ENCODE measurements around the gene ZNF92.
"Not testable (repeated sequence)": the region's sequence is repeated elsewhere in the genome, so short reads cannot be mapped to it uniquely, and the experiment has no call there.

The ZNF92 gene

GRCh38 chr7:65373608-65374351 lies at the start of gene ZNF92:
TSS of gene ZNF92 (plus strand) at chr7:65373855. CDS start at chr7:65373998, 143 bp downstream.
- peak; percentile 88 to 94 for DNase-seq (ENCODE audit: low read depth in 2 of 2)

- DNase-seq (ENCODE audit: low read depth in 2 of 2) = no peak
Observed at GRCh38 chr7:65325793-65326432, 47.7 kb upstream of the ZNF92 start.

- no peak for DNase-seq (ENCODE audit: low read depth in 2 of 2)
Observed at GRCh38 chr7:65338346-65338745, 35.3 kb upstream of the ZNF92 start.

GRCh38 chr7:65339257-65339656 lies 34.4 kb upstream of the ZNF92 start:
- DNase-seq (ENCODE audit: low read depth in 2 of 2) = no peak

GRCh38 chr7:65342723-65343629 lies 30.7 kb upstream of the ZNF92 start:
- DNase-seq (ENCODE audit: low read depth in 2 of 2) = no peak

- not testable (repeated sequence) for DNase-seq (ENCODE audit: low read depth in 2 of 2)
Observed at GRCh38 chr7:65344541-65344940, 29.1 kb upstream of the ZNF92 start.

- no peak for DNase-seq (ENCODE audit: low read depth in 2 of 2)
Observed at GRCh38 chr7:65354263-65354662, 19.4 kb upstream of the ZNF92 start.

GRCh38 chr7:65369843-65370242 lies 3.8 kb upstream of the ZNF92 start:
- no peak for DNase-seq (ENCODE audit: low read depth in 2 of 2)

- no peak for DNase-seq (ENCODE audit: low read depth in 2 of 2)
Observed at GRCh38 chr7:65371468-65371867, 2.2 kb upstream of the ZNF92 start.

GRCh38 chr7:65379318-65379717 lies 5.7 kb downstream of the ZNF92 start:
- no peak for DNase-seq (ENCODE audit: low read depth in 2 of 2)

- DNase-seq (ENCODE audit: low read depth in 2 of 2) = no peak
Observed at GRCh38 chr7:65381742-65382141, 8.1 kb downstream of the ZNF92 start.

GRCh38 chr7:65382452-65382851 lies 8.8 kb downstream of the ZNF92 start:
- DNase-seq (ENCODE audit: low read depth in 2 of 2) = no peak

GRCh38 chr7:65387891-65388290 lies 14.2 kb downstream of the ZNF92 start:
- no peak for DNase-seq (ENCODE audit: low read depth in 2 of 2)

GRCh38 chr7:65390588-65390987 lies 16.9 kb downstream of the ZNF92 start:
- DNase-seq (ENCODE audit: low read depth in 2 of 2) = no peak

GRCh38 chr7:65397730-65398142 lies 24.1 kb downstream of the ZNF92 start:
- no peak for DNase-seq (ENCODE audit: low read depth in 2 of 2)

- not testable (repeated sequence) for DNase-seq (ENCODE audit: low read depth in 2 of 2)
Observed at GRCh38 chr7:65398671-65399070, 25.0 kb downstream of the ZNF92 start.

GRCh38 chr7:65399101-65399500 lies 25.4 kb downstream of the ZNF92 start:
- DNase-seq (ENCODE audit: low read depth in 2 of 2) = not testable (repeated sequence)

- no peak for DNase-seq (ENCODE audit: low read depth in 2 of 2)
Observed at GRCh38 chr7:65404020-65404419, 30.4 kb downstream of the ZNF92 start.

GRCh38 chr7:65406706-65407105 lies 33.1 kb downstream of the ZNF92 start:
- not testable (repeated sequence) for DNase-seq (ENCODE audit: low read depth in 2 of 2)

GRCh38 chr7:65409363-65409762 lies 35.7 kb downstream of the ZNF92 start:
- DNase-seq (ENCODE audit: low read depth in 2 of 2) = no peak

- DNase-seq (ENCODE audit: low read depth in 2 of 2) = no peak
Observed at GRCh38 chr7:65411249-65411648, 37.6 kb downstream of the ZNF92 start.

- no peak for DNase-seq (ENCODE audit: low read depth in 2 of 2)
Observed at GRCh38 chr7:65422670-65423069, 49.0 kb downstream of the ZNF92 start.

Measured in stimulated activated CD8-positive, alpha-beta memory T cell treated with anti-CD3 and anti-CD28 coated beads, Interleukin-7, amount 100 ng/mL, for 1 hour (primary cell).